AG08396 (cell line): ENCODE results near the gene NLK.
"Not testable (repeated sequence)": the region's sequence is repeated elsewhere in the genome, so short reads cannot be mapped to it uniquely, and the experiment has no call there.

Experiments
- DNase-seq: peaks from one replicate; pipeline ENCODE4 v3.0.0; 2012; ENCODE audit warnings: low spot score, mixed read lengths

The NLK gene

GRCh38 chr17:28159004-28159403 is 116.5 kb downstream of the NLK start:
- no peak for DNase-seq

GRCh38 chr17:28159924-28160323 is 117.4 kb downstream of the NLK start:
- DNase-seq = no peak

GRCh38 chr17:28160610-28161009 is 118.1 kb downstream of the NLK start:
- DNase-seq = no peak

DNA sequence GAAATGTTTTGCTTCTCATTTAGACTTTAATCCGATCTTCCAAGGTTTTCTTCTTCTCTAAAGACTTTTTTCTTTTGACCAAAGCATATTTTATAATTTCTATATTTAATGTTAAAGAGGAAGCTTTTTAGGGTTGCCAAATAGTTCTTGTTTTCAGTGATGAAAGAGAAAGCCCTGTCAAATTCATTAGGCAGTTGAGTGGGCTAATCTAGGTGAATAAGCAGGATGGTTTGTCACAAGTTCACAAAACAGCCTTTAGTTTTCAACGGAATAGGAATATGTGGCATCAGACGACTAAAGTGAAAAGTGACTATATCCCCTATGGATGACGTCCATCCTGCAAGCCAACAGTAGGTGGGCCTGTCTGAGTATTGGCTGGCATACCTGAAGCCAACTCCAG is 118.8 kb downstream of the NLK start:
- no peak for DNase-seq

DNA sequence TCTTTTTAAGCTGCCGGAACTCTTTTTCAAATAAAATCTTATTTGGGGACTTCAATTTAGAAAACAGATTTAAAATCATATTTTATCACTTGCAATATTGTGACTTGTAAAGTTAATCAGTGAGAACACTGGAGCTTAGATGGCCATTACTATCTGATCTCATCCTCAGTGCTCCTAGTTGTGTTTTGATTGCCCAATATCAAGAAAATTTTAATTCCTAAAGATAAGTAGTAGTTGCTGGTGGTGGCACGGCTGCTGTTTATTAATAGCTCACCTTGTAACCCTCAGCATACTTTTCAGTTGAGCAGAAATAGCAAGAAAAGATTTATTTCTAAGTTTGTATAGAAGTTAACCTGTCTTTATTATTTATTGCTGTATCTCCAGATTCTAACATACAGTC is 124.0 kb downstream of the NLK start:
- no peak for DNase-seq

DNA sequence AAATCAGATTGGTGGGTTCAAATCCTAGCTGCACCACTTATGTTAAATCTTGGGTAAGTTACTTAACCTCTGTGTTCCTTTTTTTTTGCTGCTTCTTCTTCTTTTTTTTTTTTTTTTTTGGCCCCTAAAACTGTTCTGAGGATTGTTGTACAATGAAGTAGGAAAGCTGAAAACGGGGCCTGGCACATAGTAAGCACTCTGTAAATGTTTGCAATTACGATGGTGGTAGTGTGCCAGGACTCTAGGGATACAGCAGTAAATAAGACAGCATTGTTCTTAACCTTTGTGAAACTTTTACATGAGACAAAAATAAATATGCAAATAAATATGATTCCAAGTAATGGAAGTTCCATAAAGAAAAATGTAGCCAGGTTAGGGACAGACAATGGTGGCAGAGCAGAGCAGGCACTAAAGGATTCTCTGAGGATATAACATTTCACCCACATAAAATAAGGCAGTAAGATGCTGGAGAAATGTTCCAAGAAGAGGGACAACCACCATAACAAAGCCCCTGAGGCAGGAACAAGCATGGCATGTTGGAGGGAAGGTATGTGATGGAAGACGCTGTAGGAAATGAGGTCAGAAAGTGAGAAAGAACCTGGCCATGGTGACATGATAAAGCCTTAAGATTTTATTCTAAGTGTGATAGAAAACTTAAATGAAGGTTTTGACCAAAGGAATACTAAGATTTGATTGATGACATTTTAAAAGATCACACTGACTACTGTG is 127.3 kb downstream of the NLK start:
- no peak for DNase-seq

DNA sequence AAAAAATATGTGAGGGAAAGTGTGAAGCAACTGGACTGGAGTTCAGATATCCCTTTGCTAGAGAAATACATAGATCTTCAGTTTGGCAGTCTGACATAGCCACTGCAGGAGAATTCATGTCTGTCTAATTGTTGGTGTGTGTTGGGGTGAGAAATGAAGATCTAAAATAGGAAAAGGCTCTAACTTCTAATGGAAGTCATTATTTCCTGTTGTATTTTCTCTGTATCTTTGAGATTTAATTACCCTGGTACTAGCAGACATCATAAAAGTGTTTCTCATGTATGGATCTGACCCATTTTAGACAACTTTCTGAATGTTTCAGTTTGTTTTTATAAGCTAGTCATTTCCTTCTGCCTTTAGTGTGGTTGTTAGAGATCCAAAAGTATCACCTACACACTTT is 128.3 kb downstream of the NLK start:
- no peak for DNase-seq

DNA sequence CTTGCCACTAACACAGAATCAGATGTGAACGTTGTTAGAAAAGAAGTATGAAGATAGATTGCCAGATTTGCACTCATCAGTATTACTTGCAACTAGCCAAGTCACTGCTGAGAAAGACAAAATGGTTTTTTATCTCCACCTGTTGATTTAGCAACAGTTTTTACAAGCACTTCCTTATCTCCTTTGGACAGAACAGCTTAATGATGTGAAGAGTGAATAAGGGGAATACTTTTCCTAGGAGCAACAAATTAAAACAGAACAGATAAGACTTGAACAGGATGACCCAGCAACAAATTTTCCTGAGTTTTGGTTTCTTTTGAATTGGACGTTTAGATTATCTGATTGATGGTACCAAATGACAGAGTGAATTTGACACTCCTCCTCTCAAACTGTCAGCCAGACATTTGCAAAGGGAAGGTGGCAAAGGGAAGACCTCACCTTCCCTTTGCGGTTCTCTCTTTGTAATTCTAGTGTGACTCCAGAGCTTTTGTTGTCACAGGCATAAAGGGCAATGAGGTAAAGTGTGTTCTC is 130.6 kb downstream of the NLK start:
- no peak for DNase-seq

DNA sequence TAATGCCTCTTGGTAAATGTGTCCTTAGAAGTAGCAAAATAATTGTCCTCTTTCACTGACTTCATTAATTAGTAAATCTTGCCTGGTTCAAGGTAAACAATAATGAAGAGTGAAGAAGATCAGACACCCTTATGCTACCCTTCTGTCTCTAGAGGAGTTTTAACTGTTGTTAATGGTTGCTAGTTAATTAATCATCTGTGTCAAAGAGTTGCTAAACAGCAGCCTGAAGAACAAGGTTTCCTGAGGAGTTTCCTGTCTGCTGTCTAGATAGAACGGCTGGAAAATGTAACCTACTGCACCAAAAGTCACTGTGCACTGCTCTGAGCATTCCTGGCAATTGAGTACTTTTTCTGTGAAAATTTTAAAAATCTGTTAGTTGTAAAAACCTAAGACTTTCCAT is 131.3 kb downstream of the NLK start:
- no peak for DNase-seq

DNA sequence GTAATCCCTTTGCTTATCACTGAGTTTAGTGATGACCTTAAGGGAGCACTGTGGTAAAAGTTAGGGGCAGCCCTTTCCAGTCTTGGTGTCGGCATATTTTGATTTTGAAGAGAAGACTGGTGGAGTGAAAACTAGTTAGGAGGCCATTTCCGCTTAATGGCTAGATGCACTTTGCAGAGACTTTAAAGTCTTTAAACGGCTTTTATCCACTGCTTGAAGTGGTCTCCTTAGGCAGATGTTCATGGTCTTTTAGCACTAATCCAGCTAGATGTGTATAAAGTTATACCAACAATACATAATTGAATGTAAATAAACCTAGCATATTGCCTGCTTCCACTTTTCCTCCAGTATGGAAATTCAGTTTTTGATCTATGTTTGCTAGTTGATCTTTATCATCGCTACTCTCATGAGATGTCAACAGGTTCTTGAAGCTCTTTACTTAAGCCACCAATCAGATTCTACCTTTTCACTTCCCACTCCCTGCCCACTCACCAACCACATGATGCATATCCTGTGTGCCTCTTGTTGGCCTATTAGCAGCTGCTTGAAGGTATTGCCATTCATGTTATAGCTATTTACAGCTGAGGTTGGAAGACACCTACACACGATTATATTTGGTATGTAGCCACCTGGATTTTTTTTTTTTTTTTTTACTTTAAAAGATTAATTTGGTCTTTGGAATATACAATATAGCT is 132.0 kb downstream of the NLK start:
- DNase-seq = no peak

DNA sequence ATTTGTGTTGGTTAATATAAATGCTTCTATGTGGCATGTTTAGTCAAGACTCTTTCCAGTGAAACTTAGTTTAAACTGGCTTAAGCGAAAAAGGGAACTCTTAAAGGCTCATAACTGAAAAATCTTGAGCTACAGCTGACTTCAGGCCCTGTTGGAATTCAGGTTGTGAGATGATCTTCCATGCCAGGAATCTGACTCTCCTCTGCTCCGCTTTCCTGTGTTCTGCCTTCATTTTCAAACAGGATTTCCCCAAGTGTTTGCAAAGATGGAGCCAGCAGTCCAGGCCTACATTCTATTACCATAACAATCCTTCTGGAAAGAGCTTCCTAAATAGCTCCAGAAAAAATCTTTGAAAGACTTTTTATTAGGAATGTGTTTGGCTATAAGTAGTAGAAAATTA is 134.9 kb downstream of the NLK start:
- DNase-seq = no peak

DNA sequence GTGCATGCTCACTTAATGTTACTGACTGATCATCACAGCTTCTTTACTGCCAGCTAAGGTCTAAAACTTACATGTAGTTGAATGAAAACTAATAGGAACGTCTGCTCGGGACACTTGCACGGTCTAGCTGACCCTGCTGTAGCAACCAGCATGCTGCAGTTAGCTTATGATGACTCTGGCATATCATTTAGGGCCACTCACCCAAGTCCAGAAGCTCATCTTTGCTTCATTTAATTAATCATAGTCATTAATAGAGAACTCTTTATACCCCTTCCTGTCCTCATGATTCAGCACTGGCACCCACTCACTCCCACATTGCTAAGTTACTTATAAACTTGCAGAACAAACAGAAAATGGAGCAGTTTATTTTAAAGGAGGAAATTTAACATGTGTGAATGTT is 136.3 kb downstream of the NLK start:
- DNase-seq = no peak

GRCh38 chr17:28180449-28180848 is 138.0 kb downstream of the NLK start:
- DNase-seq = peak; percentile 25

DNA sequence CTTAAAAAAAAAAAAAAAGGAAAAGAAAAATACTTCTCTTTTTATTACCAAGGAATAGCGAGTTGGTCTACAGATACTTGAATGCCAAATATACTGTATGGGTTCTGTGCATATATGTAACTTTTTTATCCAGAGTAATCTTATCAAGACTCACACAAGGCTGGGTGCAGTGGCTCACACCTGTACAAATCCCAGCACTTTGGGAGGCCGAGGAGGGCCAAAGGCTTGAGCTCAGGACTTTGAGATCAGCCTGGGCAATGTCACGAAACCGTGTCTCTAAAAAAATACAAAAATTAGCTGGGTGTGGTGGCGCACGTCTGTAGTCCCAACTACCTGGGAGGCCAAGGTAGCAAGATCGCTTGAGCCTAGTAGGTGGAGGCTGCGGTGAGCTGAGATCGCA is 139.1 kb downstream of the NLK start:
- DNase-seq = no peak

DNA sequence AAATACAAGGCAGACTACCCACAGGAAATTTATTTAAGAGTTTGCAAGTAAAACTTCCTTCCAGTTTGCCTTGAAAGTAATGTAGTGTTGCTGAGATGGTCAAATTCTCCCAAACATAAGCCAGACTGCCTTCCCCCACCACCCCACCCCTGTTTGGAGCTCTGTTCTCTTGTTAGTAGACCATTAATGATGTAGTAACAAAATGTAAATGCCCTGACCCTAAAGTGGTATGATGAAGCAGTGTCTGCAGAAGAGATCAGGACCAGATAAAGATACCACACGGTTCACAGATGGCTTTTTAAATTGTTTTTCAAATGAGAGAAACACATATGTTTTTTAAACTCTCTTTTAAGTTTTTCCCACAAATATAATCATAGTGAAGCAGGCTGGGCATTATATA is 140.1 kb downstream of the NLK start:
- no peak for DNase-seq

- no peak for DNase-seq
Measured at GRCh38 chr17:28185658-28186057, 143.2 kb downstream of the NLK start.

DNA sequence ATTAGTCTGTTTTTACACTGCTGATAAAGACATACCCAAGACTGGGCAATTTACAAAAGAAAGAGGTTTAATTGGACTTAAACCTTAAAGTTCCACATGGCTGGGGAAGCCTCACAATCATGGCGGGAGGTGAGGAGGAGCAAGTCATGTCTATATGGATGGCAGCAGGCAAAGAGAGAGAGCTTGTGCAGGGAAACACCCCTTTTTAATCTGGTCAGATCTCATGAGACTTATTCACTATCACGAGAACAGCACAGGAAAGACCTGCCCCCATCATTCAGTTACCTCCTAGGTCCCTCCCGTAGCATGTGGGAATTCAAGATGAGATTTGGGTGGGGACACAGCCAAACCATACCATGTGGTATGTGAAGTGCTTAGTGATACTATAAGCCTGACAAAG is 144.0 kb downstream of the NLK start:
- DNase-seq = not testable (repeated sequence)

- DNase-seq = no peak
Measured at GRCh38 chr17:28187931-28188330, 145.5 kb downstream of the NLK start.

- no peak for DNase-seq
Measured at GRCh38 chr17:28188841-28189263, 146.4 kb downstream of the NLK start.

DNA sequence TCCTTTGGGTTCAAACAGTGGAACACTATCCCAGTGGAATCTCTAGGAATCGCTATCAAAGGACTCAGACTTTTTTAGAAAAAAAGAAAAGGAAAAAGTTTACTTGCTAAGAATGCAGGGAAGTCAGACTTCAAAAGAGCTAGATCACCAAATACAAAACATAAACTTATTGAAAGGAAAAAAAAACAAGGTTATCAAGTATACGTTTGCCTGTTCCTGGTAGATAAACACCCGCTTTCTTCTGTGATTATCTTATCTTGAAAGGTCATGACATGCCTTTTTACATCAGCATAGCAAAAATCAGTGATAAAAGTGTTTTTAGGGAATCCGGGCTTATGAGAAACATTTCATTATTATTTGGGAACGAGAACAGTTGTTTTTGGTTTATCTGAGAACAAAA is 147.2 kb downstream of the NLK start:
- DNase-seq = no peak

- no peak for DNase-seq
Measured at GRCh38 chr17:28191018-28191417, 148.5 kb downstream of the NLK start.

- DNase-seq = no peak
Measured at GRCh38 chr17:28193241-28193640, 150.8 kb downstream of the NLK start.

DNA sequence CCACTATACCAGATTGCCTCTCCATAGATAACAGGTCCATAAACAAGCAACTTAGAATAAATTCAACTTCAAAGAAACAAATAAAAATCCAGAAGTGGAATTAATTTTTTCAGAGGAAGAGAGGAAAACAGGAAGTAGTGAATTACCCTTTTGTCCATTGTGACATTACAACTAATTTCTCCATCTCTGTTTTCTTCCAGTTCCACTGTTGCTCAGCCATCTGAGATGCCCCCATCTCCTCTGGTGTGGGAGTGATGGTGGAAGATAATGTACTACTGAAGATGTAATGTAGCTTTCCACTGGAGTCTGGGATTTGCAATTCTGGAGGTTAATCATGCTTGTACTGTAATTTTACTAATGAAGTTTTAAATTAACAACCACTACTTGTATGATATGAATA is 151.9 kb downstream of the NLK start:
- no peak for DNase-seq

- no peak for DNase-seq
Measured at GRCh38 chr17:28196636-28197035, 154.2 kb downstream of the NLK start.
